ENCODE measurements around the gene STX1B.

DNA sequence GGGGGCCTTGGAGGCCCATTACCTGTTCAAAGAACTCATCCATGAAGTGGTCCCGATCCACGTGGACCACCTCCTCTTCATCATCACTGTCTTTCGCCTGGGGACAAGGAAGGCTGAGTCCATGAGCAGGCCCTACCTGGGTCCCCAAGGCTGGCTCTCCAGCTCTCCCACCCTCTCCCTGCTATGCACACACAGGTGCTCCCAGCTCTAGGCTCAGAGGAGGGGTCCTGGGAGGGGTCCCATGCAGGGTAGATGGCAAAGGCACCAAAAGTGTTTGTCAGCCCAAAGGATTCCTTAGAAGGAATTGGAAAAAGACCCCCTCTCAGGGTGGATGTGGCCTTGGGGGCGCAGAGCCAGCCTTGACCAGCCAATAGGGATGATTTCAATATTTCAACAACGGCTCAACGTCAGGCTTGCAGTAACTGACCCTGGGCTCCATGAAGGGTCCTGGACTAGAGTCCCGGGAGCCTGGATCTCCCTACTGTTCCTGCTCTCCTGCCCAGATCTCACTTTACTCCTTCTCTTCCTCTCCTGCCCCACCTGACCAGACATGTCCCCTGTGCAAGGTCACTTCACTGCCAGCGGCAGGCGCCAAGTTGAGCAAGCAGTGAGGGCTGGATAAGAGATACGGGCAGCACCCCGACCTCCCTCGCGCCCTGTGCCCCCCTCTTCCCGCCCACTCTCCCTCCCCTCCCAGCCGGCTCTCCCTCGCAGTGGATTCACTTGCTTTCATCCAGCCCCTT lies 8.8 kb downstream of the STX1B start:
- no peak for TF ChIP-seq CTCF (IDR thresholded peaks at IDR 0.05)
- TF ChIP-seq POLR2A (IDR thresholded peaks at IDR 0.05): no peak
